ENCODE data around the gene POP4.

Gene POP4

GRCh38 chr19:29568036-29569025, 37.8 kb upstream of the POP4 start:
- Histone ChIP-seq H3K23ac (ENCODE audit: low read length in 2 of 2) (no peak overlapping the region), H3K18ac (ENCODE audit: low read depth in 1 of 2, low read length in 2 of 2) (no peak overlapping the region), H4K8ac (ENCODE audit: low read length) (no peak overlapping the region), H3K9me3 (ENCODE audit: control insufficient read depth, low read length) (no peaks in the 10 kb centered on the region), H3K4ac (ENCODE audit: low read depth in 1 of 2, low read length in 2 of 2) (no peak overlapping the region), H3K27me3 (ENCODE audit: control insufficient read depth in 1 of 2, insufficient read depth in 1 of 2, low read length in 2 of 2) (peaks cover 0 to 47% of the 10 kb centered on the region in 2 experiments), H3K79me1 (replicated peaks; ENCODE audit: low read length, poor library complexity, severe bottlenecking) (no peaks in the 10 kb centered on the region), H3K36me3 (ENCODE audit: control insufficient read depth in 1 of 2, insufficient read depth in 2 of 2, low read depth in 1 of 2, low read length in 2 of 2) (no peaks in the 10 kb centered on the region), H2AFZ (ENCODE audit: low read depth, low read length) (no peak overlapping the region), H2BK120ac (ENCODE audit: low read depth, low read length) (no peak overlapping the region), H3K4me1 (ENCODE audit: control insufficient read depth, insufficient read depth, low read depth, low read length) (peaks cover 4% of the 10 kb centered on the region), H3K4me3 (ENCODE audit: insufficient read depth in 1 of 2, low read depth in 1 of 2, low read length in 2 of 2) (no peak overlapping the region), H4K91ac (ENCODE audit: low read length) (no peak overlapping the region), H2BK12ac (ENCODE audit: low read length in 2 of 2) (no peak overlapping the region), H2AK5ac (ENCODE audit: low read length, severe bottlenecking) (no peak overlapping the region), H2BK5ac (ENCODE audit: low read depth, low read length, poor library complexity, severe bottlenecking) (no peak overlapping the region), H2BK15ac (ENCODE audit: low read depth, poor library complexity, severe bottlenecking) (no peak overlapping the region), H3K4me2 (ENCODE audit: low read length, poor library complexity, severe bottlenecking) (no peak overlapping the region), H3K14ac (ENCODE audit: low read length in 2 of 2) (no peak overlapping the region), H3K9ac (ENCODE audit: low read length) (no peak overlapping the region), H3K27ac (ENCODE audit: low read length, poor library complexity, severe bottlenecking) (no peak overlapping the region)
- 72% methylated on average over 17 of the region's 22 CpGs for WGBS
- no peak for DNase-seq

DNA sequence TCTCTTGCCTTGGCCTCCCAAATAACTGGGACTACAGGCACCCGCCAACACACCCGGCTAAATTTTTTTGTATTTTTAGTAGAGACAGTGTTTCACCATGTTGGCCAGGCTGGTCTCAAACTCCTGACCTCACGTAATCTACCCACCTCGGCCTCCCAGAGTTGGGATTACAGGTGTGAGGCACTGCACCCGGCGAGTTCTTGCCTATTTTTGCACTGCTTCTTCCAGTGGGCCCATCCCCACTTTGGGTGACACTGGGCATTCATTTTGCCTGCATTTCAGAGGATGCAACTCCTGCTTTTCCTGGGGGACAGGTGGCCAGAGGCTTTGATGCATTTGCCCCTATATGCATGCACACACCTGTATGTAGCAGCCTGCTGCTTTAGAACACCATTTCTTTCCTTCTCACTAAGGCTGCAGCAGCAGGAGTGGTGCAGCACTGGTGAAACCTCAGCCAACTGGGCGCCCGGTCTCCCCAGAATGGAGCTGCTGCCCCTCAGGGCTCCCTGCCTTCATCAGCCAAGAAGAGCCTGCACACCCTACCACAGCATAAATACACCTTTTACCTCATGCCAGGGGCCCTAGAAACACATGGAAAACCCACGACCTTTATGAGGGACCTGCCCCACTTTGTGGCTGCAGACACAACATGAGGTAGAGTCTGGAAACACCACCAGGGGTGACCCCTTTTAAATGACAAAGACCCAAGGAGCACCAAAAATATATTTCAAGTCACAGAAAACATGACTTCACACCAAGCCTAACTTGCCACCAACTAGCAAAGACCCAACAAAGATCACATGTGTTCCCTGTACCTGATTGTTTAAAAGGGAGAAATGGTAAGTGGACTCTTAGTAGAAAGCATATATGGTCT, 36.8 kb upstream of the POP4 start:
- Histone ChIP-seq H3K4me3 (ENCODE audit: insufficient read depth in 1 of 2, low read depth in 1 of 2, low read length in 2 of 2) (no peak overlapping the region), H2BK12ac (ENCODE audit: low read length in 2 of 2) (no peak overlapping the region), H3K79me1 (replicated peaks; ENCODE audit: low read length, poor library complexity, severe bottlenecking) (no peaks in the 10 kb centered on the region), H4K91ac (ENCODE audit: low read length) (no peak overlapping the region), H3K9me3 (ENCODE audit: control insufficient read depth, low read length) (no peaks in the 10 kb centered on the region), H2BK120ac (ENCODE audit: low read depth, low read length) (no peak overlapping the region), H3K23ac (ENCODE audit: low read length in 2 of 2) (no peak overlapping the region), H3K4me2 (ENCODE audit: low read length, poor library complexity, severe bottlenecking) (no peak overlapping the region), H3K4ac (ENCODE audit: low read depth in 1 of 2, low read length in 2 of 2) (no peak overlapping the region), H2BK5ac (ENCODE audit: low read depth, low read length, poor library complexity, severe bottlenecking) (no peak overlapping the region), H2AFZ (ENCODE audit: low read depth, low read length) (no peak overlapping the region), H4K8ac (ENCODE audit: low read length) (no peak overlapping the region), H3K4me1 (ENCODE audit: control insufficient read depth, insufficient read depth, low read depth, low read length) (peaks cover 2% of the 10 kb centered on the region), H3K27ac (ENCODE audit: low read length, poor library complexity, severe bottlenecking) (no peak overlapping the region), H2AK5ac (ENCODE audit: low read length, severe bottlenecking) (no peak overlapping the region), H3K36me3 (ENCODE audit: control insufficient read depth in 1 of 2, insufficient read depth in 2 of 2, low read depth in 1 of 2, low read length in 2 of 2) (no peaks in the 10 kb centered on the region), H3K9ac (ENCODE audit: low read length) (no peak overlapping the region), H3K14ac (ENCODE audit: low read length in 2 of 2) (no peak overlapping the region), H3K27me3 (ENCODE audit: control insufficient read depth in 1 of 2, insufficient read depth in 1 of 2, low read length in 2 of 2) (peaks cover 0 to 50% of the 10 kb centered on the region in 2 experiments), H3K18ac (ENCODE audit: low read depth in 1 of 2, low read length in 2 of 2) (no peak overlapping the region), H2BK15ac (ENCODE audit: low read depth, poor library complexity, severe bottlenecking) (no peak overlapping the region)
- WGBS, result 69% methylated on average over 9 of the region's 9 CpGs
- no peak for DNase-seq

- Histone ChIP-seq H2BK5ac (ENCODE audit: low read depth, low read length, poor library complexity, severe bottlenecking) (no peak overlapping the region), H4K8ac (ENCODE audit: low read length) (no peak overlapping the region), H3K4me2 (ENCODE audit: low read length, poor library complexity, severe bottlenecking) (no peak overlapping the region), H3K27me3 (ENCODE audit: control insufficient read depth in 1 of 2, insufficient read depth in 1 of 2, low read length in 2 of 2) (peaks cover 7 to 61% of the 10 kb centered on the region in 2 experiments), H3K27ac (ENCODE audit: low read length, poor library complexity, severe bottlenecking) (no peak overlapping the region), H3K4ac (ENCODE audit: low read depth in 1 of 2, low read length in 2 of 2) (no peak overlapping the region), H3K18ac (ENCODE audit: low read depth in 1 of 2, low read length in 2 of 2) (no peak overlapping the region), H4K91ac (ENCODE audit: low read length) (no peak overlapping the region), H3K4me1 (ENCODE audit: control insufficient read depth, insufficient read depth, low read depth, low read length) (no peaks in the 10 kb centered on the region), H2BK15ac (ENCODE audit: low read depth, poor library complexity, severe bottlenecking) (no peak overlapping the region), H3K9me3 (ENCODE audit: control insufficient read depth, low read length) (no peaks in the 10 kb centered on the region), H3K9ac (ENCODE audit: low read length) (no peak overlapping the region), H2AK5ac (ENCODE audit: low read length, severe bottlenecking) (no peak overlapping the region), H2BK12ac (ENCODE audit: low read length in 2 of 2) (no peak overlapping the region), H3K79me1 (replicated peaks; ENCODE audit: low read length, poor library complexity, severe bottlenecking) (no peaks in the 10 kb centered on the region), H3K23ac (ENCODE audit: low read length in 2 of 2) (no peak overlapping the region), H2BK120ac (ENCODE audit: low read depth, low read length) (no peak overlapping the region), H3K14ac (ENCODE audit: low read length in 2 of 2) (no peak overlapping the region), H3K36me3 (ENCODE audit: control insufficient read depth in 1 of 2, insufficient read depth in 2 of 2, low read depth in 1 of 2, low read length in 2 of 2) (no peaks in the 10 kb centered on the region), H2AFZ (ENCODE audit: low read depth, low read length) (no peak overlapping the region), H3K4me3 (ENCODE audit: insufficient read depth in 1 of 2, low read depth in 1 of 2, low read length in 2 of 2) (no peak overlapping the region)
- WGBS, result 73% methylated on average over 6 of the region's 6 CpGs
- no peak for DNase-seq
Measured at GRCh38 chr19:29571181-29571580, 34.9 kb upstream of the POP4 start.

DNA sequence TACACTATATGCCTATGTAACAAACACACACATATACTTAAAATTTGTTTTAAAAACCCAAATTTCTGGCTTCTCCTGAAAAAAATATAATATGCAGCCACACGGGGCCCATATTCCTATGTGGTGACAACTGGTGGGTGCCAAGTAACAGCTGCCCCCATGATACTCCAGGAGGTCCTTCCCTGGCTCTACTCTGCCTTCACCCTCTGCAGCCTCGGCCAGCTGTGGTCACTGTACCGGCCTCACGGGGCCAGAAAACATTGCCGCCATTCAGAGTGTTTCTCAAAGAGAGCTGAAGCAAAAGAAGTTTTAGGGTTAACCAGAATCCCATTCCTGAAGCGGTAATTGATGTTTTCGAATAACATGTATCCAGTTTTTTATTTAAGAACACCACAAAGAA, 32.6 kb upstream of the POP4 start:
- WGBS, result 62% methylated on average over 5 of the region's 7 CpGs
- Histone ChIP-seq H4K8ac (ENCODE audit: low read length) (no peak overlapping the region), H3K4me2 (ENCODE audit: low read length, poor library complexity, severe bottlenecking) (no peak overlapping the region), H2BK120ac (ENCODE audit: low read depth, low read length) (no peak overlapping the region), H3K27ac (ENCODE audit: low read length, poor library complexity, severe bottlenecking) (no peak overlapping the region), H3K4ac (ENCODE audit: low read depth in 1 of 2, low read length in 2 of 2) (no peak overlapping the region), H3K36me3 (ENCODE audit: control insufficient read depth in 1 of 2, insufficient read depth in 2 of 2, low read depth in 1 of 2, low read length in 2 of 2) (no peaks in the 10 kb centered on the region), H3K9ac (ENCODE audit: low read length) (no peak overlapping the region), H4K91ac (ENCODE audit: low read length) (no peak overlapping the region), H3K23ac (ENCODE audit: low read length in 2 of 2) (no peak overlapping the region), H3K14ac (ENCODE audit: low read length in 2 of 2) (no peak overlapping the region), H3K9me3 (ENCODE audit: control insufficient read depth, low read length) (no peaks in the 10 kb centered on the region), H3K18ac (ENCODE audit: low read depth in 1 of 2, low read length in 2 of 2) (no peak overlapping the region), H3K27me3 (ENCODE audit: control insufficient read depth in 1 of 2, insufficient read depth in 1 of 2, low read length in 2 of 2) (peaks cover 14 to 74% of the 10 kb centered on the region in 2 experiments), H2AK5ac (ENCODE audit: low read length, severe bottlenecking) (no peak overlapping the region), H3K79me1 (replicated peaks; ENCODE audit: low read length, poor library complexity, severe bottlenecking) (no peaks in the 10 kb centered on the region), H2BK15ac (ENCODE audit: low read depth, poor library complexity, severe bottlenecking) (no peak overlapping the region), H2BK5ac (ENCODE audit: low read depth, low read length, poor library complexity, severe bottlenecking) (no peak overlapping the region), H2BK12ac (ENCODE audit: low read length in 2 of 2) (no peak overlapping the region), H3K4me1 (ENCODE audit: control insufficient read depth, insufficient read depth, low read depth, low read length) (no peaks in the 10 kb centered on the region), H2AFZ (ENCODE audit: low read depth, low read length) (no peak overlapping the region), H3K4me3 (ENCODE audit: insufficient read depth in 1 of 2, low read depth in 1 of 2, low read length in 2 of 2) (no peak overlapping the region)
- no peak for DNase-seq
